HG03135 (cell line): ENCODE results near the gene GMEB2.
A peak's percentile ranks its signal among the peaks of the same experiment; 100 is the strongest.
"Not testable (repeated sequence)": the region's sequence is repeated elsewhere in the genome, so short reads cannot be mapped to it uniquely, and the experiment has no call there.

Experiments
- ATAC-seq: cut with Tn5 transposase; IDR thresholded peaks from one replicate; pipeline ENCODE4 v1.9.1; 2021; ENCODE audit warnings: mild to moderate bottlenecking, moderate library complexity; ENCODE audit not compliant: unreplicated experiment

GMEB2 gene, protein sequence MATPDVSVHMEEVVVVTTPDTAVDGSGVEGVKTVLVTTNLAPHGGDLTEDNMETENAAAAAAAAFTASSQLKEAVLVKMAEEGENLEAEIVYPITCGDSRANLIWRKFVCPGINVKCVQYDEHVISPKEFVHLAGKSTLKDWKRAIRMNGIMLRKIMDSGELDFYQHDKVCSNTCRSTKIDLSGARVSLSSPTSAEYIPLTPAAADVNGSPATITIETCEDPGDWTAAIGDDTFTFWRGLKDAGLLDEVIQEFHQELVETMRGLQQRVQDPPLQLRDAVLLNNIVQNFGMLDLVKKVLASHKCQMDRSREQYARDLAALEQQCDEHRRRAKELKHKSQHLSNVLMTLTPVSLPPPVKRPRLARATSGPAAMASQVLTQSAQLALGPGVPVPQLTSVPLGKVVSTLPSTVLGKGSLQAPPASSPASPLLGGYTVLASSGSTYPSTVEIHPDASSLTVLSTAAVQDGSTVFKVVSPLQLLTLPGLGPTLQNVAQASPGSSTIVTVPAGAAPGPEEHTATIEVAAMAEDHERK

DNA sequence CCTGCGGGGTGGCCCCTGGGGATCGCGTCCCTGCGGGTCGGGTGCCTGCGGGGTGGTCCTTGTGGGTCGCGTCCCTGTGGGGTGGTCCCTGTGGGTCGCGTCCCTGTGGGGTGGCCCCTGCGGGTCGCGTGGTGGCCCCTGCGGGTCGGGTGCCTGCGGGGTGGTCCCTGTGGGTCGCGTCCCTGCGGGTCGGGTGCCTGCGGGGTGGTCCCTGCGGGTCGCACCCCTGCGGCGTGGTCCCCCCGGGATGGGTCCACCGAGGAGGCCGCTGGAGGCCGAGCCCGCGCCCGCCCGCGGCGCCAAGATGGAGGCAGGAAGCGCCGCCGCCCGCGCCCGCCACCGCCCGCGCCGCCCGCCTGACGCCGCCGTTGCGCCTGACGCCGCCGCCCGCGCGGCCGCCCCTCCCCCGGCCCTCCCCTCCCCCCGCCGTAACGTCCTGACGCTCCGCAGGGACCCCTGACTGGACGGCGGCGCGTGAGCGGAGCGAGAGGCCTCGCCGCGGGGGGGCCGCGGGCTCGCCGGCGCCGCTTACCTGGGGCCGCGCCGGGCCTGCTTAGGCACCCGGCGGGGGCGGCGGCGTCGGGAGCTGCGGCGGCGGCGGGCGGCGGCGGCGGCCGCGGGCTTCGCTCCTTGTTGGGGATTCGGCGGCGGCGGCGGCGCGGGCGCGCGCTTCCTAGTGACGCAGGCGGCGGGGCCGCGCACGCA, at the start of gene GMEB2:
Gene GMEB2 (minus strand): TSS at position 678 of the 705 bp plus-strand sequence. CDS start 7,704 bp downstream, outside the sequence.
- ATAC-seq, result peak; percentile 46

DNA sequence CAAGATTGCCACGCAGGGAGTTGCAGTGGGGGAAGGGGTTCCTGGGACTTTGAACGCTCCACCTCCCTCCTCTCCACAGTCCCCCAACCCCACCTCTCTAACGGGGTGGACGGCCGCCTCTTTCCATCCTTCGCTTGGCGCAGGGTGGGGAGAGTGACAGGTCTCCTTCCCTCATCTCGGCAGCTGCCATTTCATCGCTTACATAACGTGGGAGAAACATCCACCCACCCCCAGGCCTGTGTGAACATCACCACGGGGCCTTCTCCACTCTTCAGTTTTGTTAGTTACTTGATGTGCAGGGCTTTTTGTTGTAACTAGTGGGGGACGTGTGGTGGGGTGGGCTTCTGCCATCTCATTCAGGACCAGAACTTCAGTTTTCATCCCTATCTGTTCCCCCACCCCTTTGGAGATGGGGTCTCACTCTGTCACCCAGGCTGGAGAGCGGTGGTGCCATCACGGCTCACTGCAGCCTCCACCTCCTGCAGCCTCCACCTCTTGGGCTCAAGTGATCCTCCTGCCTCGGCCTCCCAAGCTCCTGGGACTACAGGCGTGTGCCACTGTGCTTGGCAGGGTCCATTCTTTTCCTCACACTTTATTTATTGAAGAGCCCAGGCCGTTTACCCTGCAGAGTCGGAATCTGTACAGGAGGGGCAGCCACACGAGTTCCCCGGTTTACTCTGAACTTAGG, 48.9 kb upstream of the GMEB2 start:
- ATAC-seq, result no peak

DNA sequence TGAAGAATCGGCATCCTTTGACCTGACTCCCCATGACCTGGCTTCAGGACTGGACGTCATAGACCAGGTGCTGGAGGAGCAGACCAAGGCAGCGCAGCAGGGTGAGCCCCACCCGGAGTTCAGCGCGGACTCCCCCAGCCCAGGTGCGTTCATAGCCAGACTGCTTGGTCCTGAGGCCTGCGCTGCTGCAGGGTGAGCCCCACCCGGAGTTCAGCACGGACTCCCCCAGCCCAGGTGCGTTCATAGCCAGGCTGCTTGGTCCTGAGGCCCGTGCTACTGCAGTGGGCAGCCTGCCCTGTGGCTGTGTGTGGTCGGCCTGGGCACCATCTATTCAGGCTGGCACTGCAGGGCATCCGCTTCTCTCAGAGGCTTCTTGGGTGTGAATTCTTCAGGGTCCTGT, 47.0 kb upstream of the GMEB2 start:
- no peak for ATAC-seq

DNA sequence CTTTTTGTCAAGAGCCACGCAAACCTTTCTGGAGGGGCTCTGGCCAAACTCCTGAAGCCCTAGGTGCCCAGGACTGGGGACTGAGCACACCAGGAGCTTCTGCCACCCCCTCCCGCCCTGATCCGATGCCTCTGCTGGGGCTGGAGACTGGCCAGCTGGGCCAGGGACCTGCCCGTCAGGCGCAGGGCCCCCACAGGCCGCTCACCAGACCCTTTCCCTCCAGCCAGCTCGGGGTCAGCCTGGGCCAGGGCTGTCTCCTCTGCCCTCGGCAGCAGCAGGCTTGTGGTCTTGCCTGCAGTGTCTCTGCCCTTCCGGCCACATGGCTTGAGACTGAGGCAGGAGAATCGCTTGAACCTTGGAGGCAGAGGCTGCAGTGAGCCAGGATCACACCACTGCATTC, 45.8 kb upstream of the GMEB2 start:
- no peak for ATAC-seq

DNA sequence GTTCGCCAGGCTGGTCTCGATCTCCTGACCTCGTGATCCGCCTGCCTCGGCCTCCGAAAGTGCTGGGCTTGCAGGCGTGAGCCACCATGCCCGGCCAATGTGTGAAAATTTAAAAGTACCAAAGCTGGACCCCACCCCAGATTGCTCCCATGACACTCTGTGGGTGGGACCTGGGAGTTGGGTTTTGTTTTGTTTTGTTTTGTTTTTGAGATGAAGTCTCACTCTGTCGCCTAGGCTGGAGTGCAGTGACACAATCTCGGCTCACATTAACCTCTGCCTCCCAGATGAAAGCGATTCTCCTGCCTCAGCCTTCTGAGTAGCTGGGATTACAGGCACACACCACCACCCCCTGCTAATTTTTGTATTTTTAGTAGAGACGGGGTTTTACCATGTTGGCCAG, 44.8 kb upstream of the GMEB2 start:
- not testable (repeated sequence) for ATAC-seq

DNA sequence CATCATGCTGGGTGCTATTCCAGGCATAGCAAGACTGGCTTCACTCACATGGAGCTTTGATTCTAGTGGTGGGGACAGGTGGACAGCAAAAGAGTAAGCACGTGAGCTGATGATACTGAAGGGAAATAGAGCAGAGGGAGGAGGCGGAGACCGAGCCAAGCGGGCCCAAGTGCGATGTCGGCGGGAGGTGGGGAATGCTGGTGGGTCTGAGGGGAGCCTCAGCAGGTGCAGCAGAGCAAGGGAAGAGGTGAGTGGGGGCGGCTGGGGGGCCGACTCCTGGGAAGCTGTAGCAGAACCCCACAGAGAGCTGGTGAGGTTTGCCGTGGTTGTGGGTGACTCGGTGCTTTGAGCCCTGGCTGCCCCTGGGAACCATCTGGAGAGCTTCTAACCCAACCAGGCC, 41.5 kb upstream of the GMEB2 start:
- no peak for ATAC-seq

DNA sequence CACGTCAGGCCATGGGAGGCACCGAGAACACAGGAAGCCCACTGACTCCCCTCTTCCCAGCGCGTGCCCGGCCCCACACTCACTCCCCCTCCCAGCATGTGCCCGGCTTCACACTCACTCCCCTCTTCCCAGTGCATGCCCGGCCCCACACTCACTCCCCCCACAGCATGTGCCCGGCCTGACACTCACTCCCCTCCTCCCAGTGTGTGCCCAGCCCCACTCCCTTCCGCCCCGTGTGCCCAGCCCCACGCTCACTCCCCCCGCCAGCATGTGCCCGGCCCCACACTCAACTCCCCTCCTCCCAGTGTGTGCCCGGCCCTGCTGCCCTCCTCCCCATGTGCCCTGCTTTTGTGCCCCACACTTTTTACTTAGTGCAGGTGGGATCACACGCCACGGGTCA, 41.0 kb upstream of the GMEB2 start:
- no peak for ATAC-seq

DNA sequence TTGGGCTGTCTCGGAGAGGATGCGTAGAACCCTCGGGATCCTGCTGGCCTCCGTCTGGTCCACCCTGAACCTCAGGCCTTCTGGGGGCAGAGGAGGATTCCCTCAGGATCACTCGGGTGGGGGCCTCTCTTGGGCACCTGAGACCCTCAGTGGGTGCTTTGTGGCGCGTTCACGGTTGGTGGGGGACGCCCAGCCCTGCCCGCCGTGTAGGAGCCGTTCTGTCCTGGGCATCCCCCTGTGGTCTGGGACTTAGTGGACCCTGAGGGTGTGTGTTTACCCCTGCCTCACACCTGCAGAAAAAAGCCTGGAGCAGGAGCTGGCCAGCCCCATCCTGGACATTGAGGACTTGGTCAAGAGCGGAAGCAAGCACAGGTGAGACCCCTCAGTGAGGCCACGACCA, 38.8 kb upstream of the GMEB2 start:
- ATAC-seq, result no peak

DNA sequence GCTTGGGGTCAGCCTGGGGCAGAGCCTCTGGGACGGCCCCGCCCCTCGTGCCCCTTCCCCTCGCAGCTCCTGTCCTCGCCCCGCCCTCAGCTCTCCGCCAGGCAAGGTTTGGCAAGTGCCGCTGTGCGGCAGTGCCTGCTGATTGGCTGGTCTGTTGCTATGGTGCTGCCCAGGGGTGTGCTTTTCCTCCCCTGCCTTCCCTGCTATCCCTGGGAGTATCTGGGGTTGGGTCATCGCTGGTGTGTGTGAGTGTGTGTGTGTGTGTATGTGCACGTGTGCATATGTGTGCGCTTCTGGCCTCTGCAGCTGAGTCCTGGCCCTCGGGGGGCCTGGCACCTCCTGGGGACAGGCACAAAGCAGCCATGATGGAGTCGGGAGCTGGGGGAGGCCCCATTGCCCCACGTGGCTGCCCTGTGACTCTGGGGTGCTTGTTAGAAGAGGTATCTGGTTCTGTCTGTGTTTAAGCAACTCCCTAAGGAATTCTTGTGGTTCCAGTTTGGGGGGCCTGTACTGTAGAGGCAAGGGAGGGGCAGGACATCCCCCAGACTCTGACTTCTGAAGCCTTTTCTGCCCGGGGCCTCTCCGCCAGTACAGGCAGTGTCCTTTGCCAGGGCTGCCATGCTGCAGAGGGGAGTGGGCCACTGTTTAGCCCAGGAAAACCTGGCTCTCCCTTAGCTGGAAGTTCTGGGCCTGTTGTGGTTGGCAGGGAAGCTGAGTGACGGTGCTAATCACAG, 38.1 kb upstream of the GMEB2 start:
- no peak for ATAC-seq

DNA sequence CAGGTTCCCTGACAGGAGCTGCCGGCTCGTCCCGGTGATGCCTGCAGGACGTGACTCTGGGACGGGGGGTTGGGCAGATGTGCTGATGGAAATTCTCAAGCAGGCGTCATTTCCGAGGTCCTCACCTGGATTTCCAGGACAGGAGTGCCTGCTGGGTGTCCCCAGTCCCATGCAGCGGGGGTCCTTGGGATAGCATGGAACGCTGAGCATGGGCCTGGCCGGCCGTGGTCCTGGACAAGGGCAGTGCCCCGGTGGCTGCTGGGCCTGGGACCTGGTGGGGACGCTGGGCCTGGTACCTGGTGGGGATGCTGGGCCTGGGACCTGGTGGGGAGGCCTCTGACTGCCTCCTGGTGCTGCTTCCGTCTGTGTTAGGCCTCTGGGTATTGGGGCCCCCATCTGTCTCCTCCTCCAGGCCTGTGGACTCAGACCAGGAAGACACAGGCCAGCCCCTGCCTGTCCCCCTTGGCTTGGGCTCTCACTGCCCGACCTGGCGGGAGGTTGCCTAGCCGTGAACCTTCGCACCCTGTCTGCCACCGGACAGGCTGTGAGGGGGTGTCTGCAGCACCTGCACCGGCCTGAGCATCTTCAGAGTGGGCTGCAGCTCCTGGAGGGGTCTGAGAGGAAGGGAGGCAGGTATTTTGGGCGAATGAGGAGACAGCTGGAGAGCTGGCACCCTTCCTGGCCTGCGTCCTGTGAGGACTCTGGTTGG, 37.4 kb upstream of the GMEB2 start:
- no peak for ATAC-seq

DNA sequence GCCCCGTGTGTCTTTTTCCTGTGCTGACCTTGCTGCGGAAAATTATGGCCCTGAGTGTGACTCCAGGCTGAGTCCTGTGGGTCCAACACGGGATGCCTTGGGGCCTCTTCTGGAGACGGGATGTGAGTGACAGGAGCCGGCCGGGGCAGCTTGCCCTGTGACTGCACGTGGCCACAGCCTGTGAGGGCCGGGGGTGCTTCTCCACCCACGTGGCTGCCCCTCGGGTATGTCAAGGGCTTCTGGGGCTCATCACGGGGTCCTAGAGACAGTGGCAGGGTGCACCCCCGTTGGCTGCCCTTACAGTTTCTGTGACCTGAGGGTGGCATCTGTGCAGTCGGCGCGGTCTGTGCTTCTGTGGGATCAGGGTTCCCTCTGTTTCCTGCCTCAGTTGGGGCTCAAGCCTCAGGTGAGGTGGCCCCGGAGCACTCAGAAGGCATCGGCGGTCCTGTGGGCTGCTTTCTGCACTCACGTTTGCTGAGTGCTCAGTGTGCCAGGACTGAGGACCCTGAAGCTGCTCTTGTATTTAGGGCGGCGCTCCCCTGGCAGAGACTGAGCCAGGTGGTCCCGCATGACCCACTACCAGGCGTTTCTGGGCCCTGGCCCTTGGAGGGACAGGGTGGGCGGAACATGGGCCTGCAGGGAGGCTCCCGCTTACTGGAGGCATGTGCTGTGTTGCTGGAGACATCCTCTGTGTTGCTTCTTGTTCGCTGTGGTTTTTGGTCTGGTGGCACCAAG, 36.6 kb upstream of the GMEB2 start:
- ATAC-seq, result no peak

DNA sequence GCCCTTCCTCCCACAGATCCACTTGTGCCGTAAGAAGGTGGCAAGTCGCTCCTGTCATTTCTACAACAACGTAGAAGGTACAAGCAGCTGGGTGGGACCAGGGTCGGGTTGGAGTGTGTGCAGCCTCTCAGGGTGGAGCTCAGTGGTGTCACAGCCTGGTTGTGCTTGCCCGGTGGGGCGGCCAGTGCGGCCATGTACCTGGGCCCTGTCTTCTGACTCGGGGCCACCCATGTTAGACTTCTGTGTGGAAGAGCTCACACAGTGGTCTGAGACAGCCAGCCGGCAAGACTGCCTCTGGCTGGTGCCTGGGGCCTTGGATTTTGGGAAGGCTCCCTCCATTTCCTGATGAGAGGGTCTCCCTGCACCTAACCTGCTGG, 35.9 kb upstream of the GMEB2 start:
- no peak for ATAC-seq

DNA sequence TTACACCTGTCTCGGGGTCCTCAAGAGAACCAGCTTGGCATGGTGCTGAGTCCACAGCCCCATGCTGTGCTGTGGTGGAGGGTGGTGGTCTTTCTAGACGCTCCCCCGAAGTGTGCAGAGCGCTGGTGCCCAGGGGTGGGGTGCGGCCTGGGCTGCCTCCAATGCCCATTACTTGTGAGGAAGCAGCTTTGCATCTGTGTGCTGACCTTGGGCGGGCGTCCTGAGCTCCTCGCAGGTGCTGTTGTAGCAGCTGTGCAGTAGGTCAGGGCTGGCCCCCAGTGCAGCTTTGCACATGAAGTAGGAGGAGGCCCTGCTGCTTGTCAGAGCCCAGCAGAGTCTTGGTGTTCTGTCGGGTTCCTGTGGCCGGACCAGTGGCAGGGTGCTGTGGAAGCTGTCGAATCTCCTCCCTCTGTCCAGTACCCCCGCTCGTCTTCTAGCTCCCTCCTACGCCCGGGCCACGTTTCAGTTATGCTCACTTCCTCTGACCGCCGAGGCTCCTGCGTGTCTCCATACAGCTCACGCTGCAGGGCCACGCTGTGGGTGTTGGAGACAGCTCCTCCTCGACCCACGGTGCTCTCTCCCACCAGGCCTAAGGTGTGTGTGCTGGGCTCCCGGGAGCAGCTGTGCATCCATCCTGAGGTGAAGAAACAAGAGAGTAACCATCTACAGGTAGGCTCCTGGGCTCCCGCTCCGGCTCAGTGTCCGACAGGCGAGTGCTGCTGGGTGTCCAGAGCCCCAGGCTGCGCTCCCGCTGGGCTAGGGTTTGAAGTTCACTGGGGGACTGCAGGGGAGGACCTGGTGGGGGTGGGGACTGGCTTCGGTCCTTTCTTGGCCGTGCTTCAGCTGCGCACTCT, 35.3 kb upstream of the GMEB2 start:
- ATAC-seq, result no peak

DNA sequence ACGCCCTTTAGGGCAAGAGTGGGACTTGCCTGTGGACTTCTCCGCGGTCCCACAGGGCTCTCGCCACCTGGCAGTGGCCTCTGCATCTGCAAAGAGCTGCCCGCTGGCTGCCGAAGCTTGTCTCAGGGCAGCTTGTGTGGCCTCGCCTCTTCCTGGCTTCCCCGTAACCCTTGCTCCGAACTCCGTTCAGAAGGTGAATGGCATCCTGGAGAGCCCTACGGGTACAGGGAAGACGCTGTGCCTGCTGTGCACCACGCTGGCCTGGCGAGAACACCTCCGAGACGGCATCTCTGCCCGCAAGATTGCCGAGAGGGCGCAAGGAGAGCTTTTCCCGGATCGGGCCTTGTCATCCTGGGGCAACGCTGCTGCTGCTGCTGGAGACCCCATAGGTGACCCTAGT, 34.2 kb upstream of the GMEB2 start:
- ATAC-seq, result no peak

DNA sequence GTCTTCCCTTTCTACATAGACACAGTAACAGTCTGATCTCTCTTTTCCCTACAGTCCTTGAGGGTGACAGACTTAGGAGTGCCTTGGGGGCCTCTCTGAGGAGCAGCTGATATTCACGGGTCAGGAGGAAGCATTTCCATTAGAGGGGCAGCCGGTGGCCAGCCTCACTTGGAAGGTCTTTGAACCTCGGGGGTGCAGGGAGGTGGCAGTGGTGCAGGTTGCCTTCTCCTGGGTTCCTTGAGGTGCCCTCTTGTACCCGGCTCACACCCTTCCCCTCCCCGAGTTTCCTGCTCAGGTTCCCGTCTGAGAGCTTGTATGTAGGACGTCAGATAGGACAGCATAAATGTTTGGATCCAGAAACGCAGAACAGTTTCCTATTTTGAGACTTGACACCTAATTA, 33.7 kb upstream of the GMEB2 start:
- no peak for ATAC-seq

DNA sequence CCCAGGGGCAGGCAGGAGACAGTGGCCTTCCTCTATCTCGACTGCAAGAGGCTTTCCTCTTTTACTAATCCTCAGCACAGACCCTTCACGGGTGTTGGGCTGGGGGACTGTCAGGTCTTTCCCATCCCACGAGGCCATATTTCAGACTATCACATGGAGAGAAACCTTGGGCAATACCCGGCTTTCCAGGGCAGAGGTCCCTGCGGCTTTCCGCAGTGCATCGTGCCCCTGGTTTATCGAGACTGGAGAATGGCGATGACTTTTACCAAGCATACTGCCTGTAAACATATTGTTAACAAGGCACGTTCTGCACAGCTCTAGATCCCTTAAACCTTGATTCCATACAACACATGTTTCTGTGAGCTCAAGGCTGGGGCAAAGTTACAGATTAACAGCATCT, 33.3 kb upstream of the GMEB2 start:
- ATAC-seq, result not testable (repeated sequence)

DNA sequence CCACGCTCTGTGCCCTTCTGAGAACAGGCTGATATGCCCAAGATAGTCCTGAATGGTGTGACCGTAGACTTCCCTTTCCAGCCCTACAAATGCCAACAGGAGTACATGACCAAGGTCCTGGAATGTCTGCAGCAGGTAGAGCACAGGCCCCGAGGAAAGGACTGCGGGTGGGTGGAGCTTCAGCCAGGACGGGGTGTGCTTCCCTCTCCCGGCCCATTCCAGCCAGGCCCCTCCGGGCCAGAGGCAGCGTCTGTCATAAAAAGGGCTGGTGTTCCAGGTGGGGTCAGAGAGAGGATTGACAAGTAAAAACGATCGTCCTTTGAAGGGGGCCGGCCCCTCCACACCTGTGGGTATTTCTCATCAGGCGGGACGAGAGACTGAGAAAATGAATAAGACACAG, 32.5 kb upstream of the GMEB2 start:
- no peak for ATAC-seq

DNA sequence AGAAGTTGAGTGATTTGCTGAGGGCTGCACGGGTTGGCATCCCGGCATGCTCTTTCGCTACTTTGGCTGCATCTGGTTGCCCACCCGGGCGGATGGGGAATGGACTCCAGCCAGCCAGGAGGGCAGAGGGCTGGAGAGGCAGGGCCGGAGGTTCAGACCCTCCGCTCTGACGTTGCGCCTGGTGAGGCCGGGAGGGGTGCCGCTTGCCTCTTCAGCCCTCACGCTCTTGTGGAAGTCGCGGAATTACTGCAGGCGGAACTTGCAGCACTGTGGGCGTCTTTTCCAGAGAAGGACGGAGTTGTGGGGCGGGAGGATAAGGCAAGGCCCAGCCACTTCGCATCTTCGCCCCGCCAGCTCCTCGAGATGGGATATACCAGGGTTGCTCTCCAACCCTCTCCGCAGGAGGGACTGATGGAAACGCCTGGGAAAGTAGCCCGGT, 31.9 kb upstream of the GMEB2 start:
- peak; percentile 13 for ATAC-seq
